Upper lobe of right lung (tissue), 1 donor: ENCODE data around the gene AQP12B. TPM values are rescaled to one million over a fixed set of nuclear protein-coding genes. Genes with fewer than 3 reads are reported as not detected.
A peak's percentile ranks its signal among the peaks of the same experiment; 100 is the strongest.

Experiments used
- ATAC-seq: fragments of 200-7000 bp; cut with Tn5 transposase; one replicate; pipeline ENCODE4 v1.9.1; 2020; ENCODE audit warnings: mild to moderate bottlenecking, moderate library complexity
- DNase-seq: peaks from one replicate; pipeline ENCODE4 v3.0.0-alpha.2; 2020
- H3K27ac ChIP-seq: fragments of 200-600 bp; one replicate; pipeline ENCODE4 v1.8.0; 2022
- H3K27me3 ChIP-seq: fragments of 200-600 bp; one replicate; pipeline ENCODE4 v1.8.0; 2022; ENCODE audit warnings: mild to moderate bottlenecking
- H3K36me3 ChIP-seq: fragments of 200-600 bp; one replicate; pipeline ENCODE4 v1.8.0; 2022
- H3K4me1 ChIP-seq: fragments of 200-600 bp; one replicate; pipeline ENCODE4 v1.8.0; 2022
- H3K4me3 ChIP-seq: fragments of 200-600 bp; one replicate; pipeline ENCODE4 v1.8.0; 2022; ENCODE audit warnings: mild to moderate bottlenecking
- H3K9me3 ChIP-seq: fragments of 200-600 bp; one replicate; pipeline ENCODE4 v1.8.0; 2022
- intact Hi-C: fragments of 100-400 bp; cut with DNase I; formaldehyde crosslinking; loops from one replicate; pipeline ENCODE4 v1.11.0; 2022
- total RNA-seq: library from RNA; stranded (reverse); fragmentation: NEBNext Ultra II Directional; extraction: Animal tissue kit (Norgen Biotek cat#: 25700); gene quantifications from one replicate; pipeline ENCODE4 v1.2.1, GENCODE V29; 2021
- TF ChIP-seq, protein P1 (sequence below): fragments of 200-600 bp; IDR thresholded peaks from one replicate; pipeline ENCODE4 v1.8.0; 2022; ENCODE audit warnings: antibody characterized with exemption
- donor health status: DM: no; HTN: yes; CAD: no; lungs with severe emphysema.

The AQP12B gene
- total RNA-seq, 1 donor from 2014 or later = not detected

DNA sequence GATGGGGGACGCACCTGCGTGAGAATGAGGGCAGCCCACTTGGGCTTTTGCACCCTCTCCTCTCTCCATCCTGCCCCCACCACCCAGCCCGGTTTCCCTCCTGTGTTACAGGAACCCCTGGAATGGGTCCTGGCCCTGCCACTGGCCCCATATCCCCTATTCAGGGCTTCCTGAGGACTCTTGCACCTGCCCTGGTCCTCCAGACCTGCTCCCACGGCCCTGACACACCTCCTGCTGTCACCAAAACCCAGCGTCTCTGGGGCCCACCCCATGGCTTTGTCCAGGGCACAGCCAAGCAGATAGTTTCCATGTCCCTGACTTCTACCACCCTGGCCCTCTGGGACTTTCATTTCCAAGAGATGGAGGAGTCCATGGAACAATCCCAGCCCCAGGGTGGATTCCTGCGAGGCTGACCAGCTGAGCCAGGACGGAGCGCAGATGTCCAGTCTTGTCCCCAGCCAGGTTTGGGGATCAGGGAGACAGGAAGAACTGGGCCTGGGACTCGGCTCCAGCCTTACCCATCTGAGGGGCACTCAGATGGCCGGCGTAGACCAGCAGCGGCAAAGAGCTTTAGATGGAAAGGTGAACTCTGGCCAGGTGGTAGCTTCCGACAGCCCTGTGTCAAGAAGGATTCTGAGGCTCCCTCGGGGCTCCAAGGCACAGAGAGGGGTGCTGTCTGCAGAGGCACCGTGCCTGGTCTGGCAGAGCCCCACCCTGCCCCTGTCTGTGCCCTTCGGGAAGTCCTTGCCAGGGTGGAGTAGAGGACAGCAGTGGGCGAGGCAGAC is 45.4 kb downstream of the AQP12B start:
- TF ChIP-seq, protein P1, sequence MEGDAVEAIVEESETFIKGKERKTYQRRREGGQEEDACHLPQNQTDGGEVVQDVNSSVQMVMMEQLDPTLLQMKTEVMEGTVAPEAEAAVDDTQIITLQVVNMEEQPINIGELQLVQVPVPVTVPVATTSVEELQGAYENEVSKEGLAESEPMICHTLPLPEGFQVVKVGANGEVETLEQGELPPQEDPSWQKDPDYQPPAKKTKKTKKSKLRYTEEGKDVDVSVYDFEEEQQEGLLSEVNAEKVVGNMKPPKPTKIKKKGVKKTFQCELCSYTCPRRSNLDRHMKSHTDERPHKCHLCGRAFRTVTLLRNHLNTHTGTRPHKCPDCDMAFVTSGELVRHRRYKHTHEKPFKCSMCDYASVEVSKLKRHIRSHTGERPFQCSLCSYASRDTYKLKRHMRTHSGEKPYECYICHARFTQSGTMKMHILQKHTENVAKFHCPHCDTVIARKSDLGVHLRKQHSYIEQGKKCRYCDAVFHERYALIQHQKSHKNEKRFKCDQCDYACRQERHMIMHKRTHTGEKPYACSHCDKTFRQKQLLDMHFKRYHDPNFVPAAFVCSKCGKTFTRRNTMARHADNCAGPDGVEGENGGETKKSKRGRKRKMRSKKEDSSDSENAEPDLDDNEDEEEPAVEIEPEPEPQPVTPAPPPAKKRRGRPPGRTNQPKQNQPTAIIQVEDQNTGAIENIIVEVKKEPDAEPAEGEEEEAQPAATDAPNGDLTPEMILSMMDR = no peak
- DNase-seq (peak; percentile 54), ATAC-seq (no peak)
- no peaks in the 10 kb centered on the region for H3K36me3 ChIP-seq
- no peak overlapping the region for H3K27ac ChIP-seq
- H3K9me3 ChIP-seq = no peaks in the 10 kb centered on the region
- intact Hi-C loops = no loop called here
- no peaks in the 10 kb centered on the region for H3K4me1 ChIP-seq
- H3K4me3 ChIP-seq = no peak overlapping the region
- H3K27me3 ChIP-seq = no peaks in the 10 kb centered on the region

DNA sequence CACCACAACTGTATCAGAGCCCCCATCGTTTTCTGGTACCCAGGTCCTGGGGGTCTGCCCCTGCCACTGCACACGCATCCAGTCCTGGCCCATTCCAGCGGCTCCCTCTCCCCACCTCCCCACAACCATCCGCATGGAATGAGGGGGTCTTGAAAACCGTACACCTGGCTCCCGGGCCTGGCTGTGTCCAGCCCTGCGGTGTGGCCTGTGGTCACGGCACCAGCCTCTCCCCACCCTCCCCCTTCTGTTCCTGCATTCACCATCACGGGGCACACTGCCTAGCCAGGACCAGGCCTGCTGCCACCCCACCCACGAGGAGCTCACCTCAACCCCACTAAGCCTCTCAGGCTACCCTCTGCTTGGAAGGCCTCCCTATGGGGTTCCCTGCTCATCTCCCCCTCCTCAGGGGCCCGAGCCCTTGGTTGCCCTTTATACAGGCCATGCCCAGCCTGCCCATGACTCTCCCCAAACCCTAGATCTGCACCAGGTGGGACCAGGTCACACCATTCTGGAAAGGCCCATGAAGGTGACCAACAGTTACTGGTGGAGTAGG is 46.0 kb downstream of the AQP12B start:
- TF ChIP-seq, protein P1 = no peak
- no peak overlapping the region for H3K27ac ChIP-seq
- H3K9me3 ChIP-seq = no peaks in the 10 kb centered on the region
- peak; percentile 40 for DNase-seq
- no peak overlapping the region for H3K4me3 ChIP-seq
- ATAC-seq = no peak
- no peaks in the 10 kb centered on the region for H3K36me3 ChIP-seq
- H3K27me3 ChIP-seq = no peaks in the 10 kb centered on the region
- intact Hi-C loops = no loop called here
- no peaks in the 10 kb centered on the region for H3K4me1 ChIP-seq

DNA sequence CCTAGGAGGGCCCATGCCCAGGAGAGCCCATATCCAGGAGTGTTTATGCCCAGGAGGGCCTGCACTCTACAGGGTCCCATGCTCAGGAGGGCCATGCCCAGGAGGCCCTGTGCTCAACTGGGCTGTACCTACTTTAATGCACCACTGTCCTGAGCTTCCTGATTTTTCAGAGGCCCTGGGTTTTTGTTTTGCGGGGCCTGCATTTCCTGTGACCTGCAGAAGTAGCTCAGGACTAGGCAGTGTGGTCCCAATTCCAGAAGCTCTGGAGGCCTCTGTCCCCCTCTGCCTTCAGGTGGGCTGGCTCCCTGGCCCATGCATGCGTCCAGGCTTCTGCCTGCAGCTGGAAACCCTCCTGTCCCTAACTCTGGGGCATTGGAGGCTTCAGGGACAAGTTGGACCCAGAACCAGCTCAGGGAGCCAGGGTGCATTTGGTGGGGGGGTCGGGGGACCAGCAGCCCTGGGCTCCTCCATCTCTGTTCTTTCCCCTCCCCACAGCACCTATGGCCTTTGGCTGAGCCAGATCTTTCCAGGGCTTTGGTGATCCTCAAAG is 46.6 kb downstream of the AQP12B start:
- ATAC-seq = no peak
- no peaks in the 10 kb centered on the region for H3K36me3 ChIP-seq
- no peaks in the 10 kb centered on the region for H3K27me3 ChIP-seq
- intact Hi-C loops = no loop called here
- H3K4me1 ChIP-seq = no peaks in the 10 kb centered on the region
- TF ChIP-seq, protein P1 = no peak
- no peak overlapping the region for H3K4me3 ChIP-seq
- peak; percentile 46 for DNase-seq
- no peak overlapping the region for H3K27ac ChIP-seq
- H3K9me3 ChIP-seq = no peaks in the 10 kb centered on the region

DNA sequence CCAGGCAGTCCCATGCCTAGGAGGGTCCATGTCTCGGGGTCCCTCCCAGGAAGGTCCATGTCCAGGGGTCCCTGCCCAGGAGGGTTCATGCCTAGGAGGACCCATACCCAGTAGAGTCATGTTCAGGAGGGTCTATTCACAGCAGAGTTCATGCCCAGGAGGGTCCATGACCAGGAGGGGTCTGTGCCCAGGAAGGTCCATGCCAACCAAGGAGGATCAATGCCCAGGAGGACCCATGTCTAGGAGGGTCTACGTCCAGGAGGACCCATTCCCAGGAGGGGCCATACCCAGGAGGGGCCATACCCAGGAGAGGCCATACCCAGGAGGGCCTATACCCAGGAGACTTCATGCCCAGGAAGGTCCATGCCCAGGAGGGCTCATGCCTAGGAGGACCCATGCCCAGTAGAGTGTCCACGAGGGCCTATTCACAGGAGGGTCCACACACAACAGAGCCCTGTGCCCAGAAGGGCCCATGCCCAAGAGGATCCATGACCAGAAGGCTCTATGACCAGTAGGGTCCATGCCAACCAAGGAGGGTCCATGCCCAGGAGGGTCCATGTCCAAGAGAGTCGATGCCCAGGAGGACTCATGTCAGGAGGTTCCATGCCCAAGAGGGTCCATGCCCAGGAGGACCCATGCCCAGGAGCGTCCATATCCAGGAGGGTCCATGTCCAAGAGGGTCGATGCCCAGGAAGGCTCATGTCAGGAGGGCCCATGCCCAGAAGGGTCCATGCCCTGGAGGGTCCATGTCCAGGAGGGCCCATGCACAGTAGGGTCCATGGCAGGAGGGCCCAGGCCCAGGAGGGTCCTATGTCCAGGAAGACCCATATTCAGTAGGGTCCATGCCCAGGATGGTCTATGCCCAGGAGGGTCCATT is 47.3 kb downstream of the AQP12B start:
- intact Hi-C loops = no loop called here
- H3K27me3 ChIP-seq = no peaks in the 10 kb centered on the region
- ATAC-seq (peak; percentile 8), DNase-seq (peak; percentile 15)
- H3K9me3 ChIP-seq = no peaks in the 10 kb centered on the region
- no peak overlapping the region for H3K4me3 ChIP-seq
- no peaks in the 10 kb centered on the region for H3K36me3 ChIP-seq
- TF ChIP-seq, protein P1 = no peak
- H3K27ac ChIP-seq = no peak overlapping the region
- H3K4me1 ChIP-seq = no peaks in the 10 kb centered on the region

DNA sequence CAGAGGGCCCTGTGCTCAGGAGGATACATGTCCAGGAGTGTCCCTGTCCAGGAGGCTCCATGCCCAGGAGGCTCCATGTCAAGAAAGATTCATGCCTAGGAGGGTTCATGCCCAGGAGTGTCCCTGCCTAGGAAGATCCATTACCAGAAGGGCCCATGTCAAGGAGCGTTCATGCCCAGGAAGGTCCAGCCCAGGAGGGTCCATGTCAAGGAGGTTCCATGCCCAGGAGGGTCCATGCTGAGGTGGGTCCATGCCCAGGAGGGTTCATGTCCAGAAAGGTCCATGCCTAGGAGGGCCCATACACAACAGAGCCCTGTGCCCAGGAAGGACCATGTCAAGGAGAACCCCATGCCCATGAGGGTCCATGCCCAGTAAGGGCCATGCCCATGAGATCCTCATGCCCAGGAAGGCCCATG is 50.4 kb downstream of the AQP12B start:
- intact Hi-C loops = no loop called here
- Histone ChIP-seq H3K4me3 (no peak overlapping the region), H3K4me1 (no peaks in the 10 kb centered on the region), H3K27ac (no peak overlapping the region), H3K27me3 (no peaks in the 10 kb centered on the region), H3K36me3 (no peaks in the 10 kb centered on the region), H3K9me3 (no peaks in the 10 kb centered on the region)
- no peak for ATAC-seq
- DNase-seq = peak; percentile 50
- TF ChIP-seq, protein P1 = no peak
